GM23338 (cell line): ENCODE data around the gene HERC5.
"Not testable (repeated sequence)": the region's sequence is repeated elsewhere in the genome, so short reads cannot be mapped to it uniquely, and the experiment has no call there.

Source experiments
- CTCF ChIP-seq, 2 experiments: fragments of 200-600 bp in 1 of 2; sonication (generic) in 1 of 2; conservative IDR thresholded peaks; 2 replicates each; pipeline versions ENCODE4 v1.5.1 to v1.6.1; 2016 to 2017; ENCODE audit warnings: antibody characterized with exemption in 2 of 2, low read depth in 2 of 2, mild to moderate bottlenecking in 2 of 2, moderate library complexity in 1 of 2
- ETS1 ChIP-seq: IDR thresholded peaks from 2 replicates; pipeline ENCODE4 v1.6.1; 2016; ENCODE audit warnings: antibody characterized with exemption
- EZH2 ChIP-seq: fragments of 200-600 bp; sonication (generic); IDR thresholded peaks from one replicate; pipeline ENCODE4 v1.8.0; 2017; ENCODE audit warnings: antibody characterized with exemption, mild to moderate bottlenecking, low read depth; ENCODE audit not compliant: unreplicated experiment
- EZH2phosphoT487 ChIP-seq: fragments of 200-600 bp; sonication (generic); IDR thresholded peaks from one replicate; pipeline ENCODE4 v1.8.1; 2018; ENCODE audit warnings: antibody characterized with exemption; ENCODE audit not compliant: unreplicated experiment
- NANOG ChIP-seq: IDR thresholded peaks from 2 replicates; pipeline ENCODE4 v1.6.1; 2016; ENCODE audit warnings: antibody characterized with exemption, borderline replicate concordance
- POLR2AphosphoS5 ChIP-seq: IDR thresholded peaks from 2 replicates; pipeline ENCODE4 v1.6.1; 2016; ENCODE audit warnings: antibody characterized with exemption, low read depth
- REST ChIP-seq: IDR thresholded peaks from one replicate; pipeline ENCODE4 v1.6.1; 2018; ENCODE audit warnings: antibody characterized with exemption; ENCODE audit not compliant: unreplicated experiment

- not testable (repeated sequence) for TF ChIP-seq CTCF (conservative IDR thresholded peaks at IDR 0.05; ENCODE audit: low read depth in 2 of 2); EZH2; EZH2phosphoT487; ETS1; POLR2AphosphoS5; REST; NANOG
These were observed 8.6 kb upstream of the HERC5 start for GRCh38 chr4:88448211-88448765.
